ENCODE results near the gene BFSP2.

GRCh38 chr3:133486658-133487057, 86.8 kb downstream of the BFSP2 start:
- TF ChIP-seq CTCF (IDR thresholded peaks at IDR 0.05) (no peak), POLR2A (IDR thresholded peaks at IDR 0.05) (no peak)
